Ascending aorta (tissue), 2 donors: Measurements from ENCODE around the gene USP6NL. TPM values are rescaled to one million over a fixed set of nuclear protein-coding genes. Genes with fewer than 3 reads are reported as not detected.

Experiments used
- DNase-seq, 2 donors: peaks; one replicate each; pipeline ENCODE4 v3.0.0-alpha.2; 2019; ENCODE audit warnings: low spot score in 2 of 2
- H3K27ac ChIP-seq, 2 donors: fragments of 200-600 bp; sonication (generic); one replicate each; pipeline ENCODE4 v1.5.1; 2016 to 2017; ENCODE audit warnings: mild to moderate bottlenecking in 1 of 2
- H3K27me3 ChIP-seq: fragments of 200-600 bp; sonication (generic); one replicate; pipeline ENCODE4 v1.5.1; 2017
- H3K36me3 ChIP-seq, 2 donors: fragments of 200-600 bp; sonication (generic); one replicate each; pipeline ENCODE4 v1.5.1; 2016
- H3K4me1 ChIP-seq, 2 donors: fragments of 200-600 bp; sonication (generic); one replicate each; pipeline ENCODE4 v1.5.1; 2016 to 2017; ENCODE audit warnings: mild to moderate bottlenecking in 1 of 2
- H3K4me3 ChIP-seq, 2 donors: fragments of 200-600 bp; sonication (generic); one replicate each; pipeline ENCODE4 v1.5.1; 2016 to 2017; ENCODE audit warnings: mild to moderate bottlenecking in 1 of 2
- H3K9me3 ChIP-seq, 2 donors: fragments of 200-600 bp; sonication (generic); one replicate each; pipeline ENCODE4 v1.5.1; 2016
- intact Hi-C: fragments of 100-400 bp; cut with DNase I; formaldehyde crosslinking; loops from one replicate; pipeline ENCODE4 v1.15.1; 2023
- total RNA-seq: library from RNA; depleted of rRNA; stranded (reverse); fragments of >200 nt; gene quantifications from one replicate; pipeline ENCODE4 v1.1.0, GENCODE V29; 2016
- TF ChIP-seq, protein P1 (sequence below), 3 experiments: fragments of 200-600 bp in 2 of 3; fragments of 450-650 bp in 1 of 3; sonication (generic) in 2 of 3; IDR thresholded peaks; one replicate each; pipeline ENCODE4 v1.5.1; 2016 to 2019; ENCODE audit warnings: antibody characterized with exemption in 3 of 3, mild to moderate bottlenecking in 1 of 3, moderate library complexity in 1 of 3

The USP6NL gene
- total RNA-seq, 1 donor from 2014 or later, result 20.5 TPM

GRCh38 chr10:11457336-11457735 is 154.1 kb downstream of the USP6NL start:
- Histone ChIP-seq H3K9me3 (no peaks in the 10 kb centered on the region), H3K27ac (no peak overlapping the region), H3K27me3 (no peaks in the 10 kb centered on the region), H3K36me3 (peaks cover 2 to 3% of the 10 kb centered on the region in 2 donors), H3K4me1 (no peaks in the 10 kb centered on the region), H3K4me3 (no peak overlapping the region)
- intact Hi-C loops, result no loop called here
- DNase-seq, result no peak
- TF ChIP-seq, protein P1, sequence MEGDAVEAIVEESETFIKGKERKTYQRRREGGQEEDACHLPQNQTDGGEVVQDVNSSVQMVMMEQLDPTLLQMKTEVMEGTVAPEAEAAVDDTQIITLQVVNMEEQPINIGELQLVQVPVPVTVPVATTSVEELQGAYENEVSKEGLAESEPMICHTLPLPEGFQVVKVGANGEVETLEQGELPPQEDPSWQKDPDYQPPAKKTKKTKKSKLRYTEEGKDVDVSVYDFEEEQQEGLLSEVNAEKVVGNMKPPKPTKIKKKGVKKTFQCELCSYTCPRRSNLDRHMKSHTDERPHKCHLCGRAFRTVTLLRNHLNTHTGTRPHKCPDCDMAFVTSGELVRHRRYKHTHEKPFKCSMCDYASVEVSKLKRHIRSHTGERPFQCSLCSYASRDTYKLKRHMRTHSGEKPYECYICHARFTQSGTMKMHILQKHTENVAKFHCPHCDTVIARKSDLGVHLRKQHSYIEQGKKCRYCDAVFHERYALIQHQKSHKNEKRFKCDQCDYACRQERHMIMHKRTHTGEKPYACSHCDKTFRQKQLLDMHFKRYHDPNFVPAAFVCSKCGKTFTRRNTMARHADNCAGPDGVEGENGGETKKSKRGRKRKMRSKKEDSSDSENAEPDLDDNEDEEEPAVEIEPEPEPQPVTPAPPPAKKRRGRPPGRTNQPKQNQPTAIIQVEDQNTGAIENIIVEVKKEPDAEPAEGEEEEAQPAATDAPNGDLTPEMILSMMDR (IDR thresholded peaks at IDR 0.05), result no peak

DNA sequence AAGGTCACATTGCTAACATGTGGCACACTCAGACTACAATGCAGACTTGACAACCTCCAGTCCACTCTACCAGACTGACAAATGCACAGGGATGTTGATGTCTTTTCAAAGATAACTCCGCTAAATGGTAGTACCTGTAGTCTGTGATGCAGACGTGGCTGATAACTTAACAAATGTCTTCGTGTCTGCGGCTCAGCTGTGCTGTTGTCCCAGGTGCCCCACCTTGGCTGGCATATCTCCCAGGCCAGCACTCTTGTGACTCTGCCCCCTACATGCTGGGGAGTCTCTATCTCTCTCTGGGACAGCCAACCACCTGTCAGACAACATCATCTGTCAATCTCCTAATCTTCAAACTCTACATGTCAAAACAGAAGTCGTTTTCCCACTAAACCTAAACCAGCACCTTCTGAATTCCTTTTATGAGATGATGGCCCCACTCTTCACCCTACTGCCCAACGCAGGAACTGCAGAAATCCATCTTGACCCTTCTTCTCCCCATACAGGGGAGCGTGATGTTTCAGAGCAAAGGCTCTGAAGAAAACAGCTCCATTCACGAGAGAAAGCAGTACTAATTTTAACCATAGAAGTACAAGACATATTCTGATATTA is 156.4 kb downstream of the USP6NL start:
- intact Hi-C loops, result no loop called here
- Histone ChIP-seq H3K4me1 (no peaks in the 10 kb centered on the region), H3K9me3 (no peaks in the 10 kb centered on the region), H3K4me3 (no peak overlapping the region), H3K27ac (no peak overlapping the region), H3K36me3 (no peaks in the 10 kb centered on the region), H3K27me3 (no peaks in the 10 kb centered on the region)
- TF ChIP-seq, protein P1 (IDR thresholded peaks at IDR 0.05), result no peak
- DNase-seq, result no peak

DNA sequence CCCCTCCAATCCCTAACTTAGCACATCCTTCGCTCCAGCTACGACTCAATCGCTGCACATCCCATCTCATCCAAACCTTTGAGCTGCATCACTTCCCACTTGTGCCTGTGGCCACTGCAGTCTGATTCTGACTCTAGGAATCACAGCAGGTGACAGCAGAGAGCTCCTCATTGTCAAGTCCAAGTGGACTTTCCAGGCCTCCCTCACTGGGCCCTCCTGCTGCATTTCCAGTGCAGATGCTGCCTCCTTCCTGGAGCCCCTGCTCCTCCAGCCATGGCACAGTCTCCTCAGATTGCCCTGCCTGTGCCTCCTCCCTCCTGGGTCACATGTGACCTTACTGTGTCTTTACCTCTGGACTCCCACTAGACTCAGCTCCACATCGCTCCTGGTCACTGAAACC is 157.3 kb downstream of the USP6NL start:
- no peak for DNase-seq
- Histone ChIP-seq H3K36me3 (no peaks in the 10 kb centered on the region), H3K4me1 (no peaks in the 10 kb centered on the region), H3K27me3 (no peaks in the 10 kb centered on the region), H3K4me3 (no peak overlapping the region), H3K9me3 (no peaks in the 10 kb centered on the region), H3K27ac (no peak overlapping the region)
- TF ChIP-seq, protein P1 (IDR thresholded peaks at IDR 0.05), result no peak
- intact Hi-C loops, result no loop called here

DNA sequence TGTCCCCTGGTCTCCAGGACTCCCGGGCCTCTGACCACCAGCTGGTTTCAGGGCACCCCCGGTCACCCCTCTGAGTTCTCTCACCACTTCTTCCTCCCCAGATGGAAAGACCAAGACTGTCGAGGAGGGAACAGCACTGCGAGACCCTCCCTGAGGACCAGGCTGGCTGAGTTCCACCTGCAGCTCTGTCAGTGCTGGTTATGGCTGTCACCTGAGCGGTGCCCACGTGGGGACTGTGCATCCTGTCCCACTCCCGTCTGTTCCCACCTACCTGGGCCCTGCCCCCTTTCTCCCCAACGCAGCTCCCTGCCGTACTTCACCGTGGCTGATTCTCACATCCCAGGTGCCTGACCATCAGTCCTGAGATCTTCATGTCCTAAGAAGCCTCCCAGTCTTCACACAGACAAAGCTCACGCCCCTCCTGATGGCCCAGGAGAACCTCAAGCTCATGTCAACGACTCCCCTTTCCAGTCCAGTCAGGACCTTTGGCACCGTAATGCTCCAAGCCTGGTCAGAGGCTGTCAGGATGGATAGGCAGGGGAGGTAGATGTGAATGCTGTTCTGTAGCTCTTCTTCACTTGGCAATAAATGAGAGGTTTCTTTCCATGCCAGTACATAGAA is 159.7 kb downstream of the USP6NL start:
- Histone ChIP-seq H3K4me3 (no peak overlapping the region), H3K27me3 (no peaks in the 10 kb centered on the region), H3K27ac (no peak overlapping the region), H3K4me1 (no peaks in the 10 kb centered on the region), H3K9me3 (no peaks in the 10 kb centered on the region), H3K36me3 (no peaks in the 10 kb centered on the region)
- TF ChIP-seq, protein P1 (IDR thresholded peaks at IDR 0.05), result no peak
- intact Hi-C loops, result no loop called here
- DNase-seq, result no peak

- H3K27ac ChIP-seq, result no peak overlapping the region
- H3K9me3 ChIP-seq, result no peaks in the 10 kb centered on the region
- H3K27me3 ChIP-seq, result no peaks in the 10 kb centered on the region
- H3K4me3 ChIP-seq, result no peak overlapping the region
- H3K36me3 ChIP-seq, result no peaks in the 10 kb centered on the region
- TF ChIP-seq, protein P1 (IDR thresholded peaks at IDR 0.05), result no peak
- intact Hi-C loops, result no loop called here
- H3K4me1 ChIP-seq, result no peaks in the 10 kb centered on the region
- no peak for DNase-seq
Observed at GRCh38 chr10:11450427-11450826, 161.0 kb downstream of the USP6NL start.
